HG02763 (cell line): Measurements from ENCODE around the gene LAMA5.

Experiments
- ATAC-seq: cut with Tn5 transposase; IDR thresholded peaks from one replicate; pipeline ENCODE4 v1.9.1; 2021; ENCODE audit warnings: mild to moderate bottlenecking, moderate library complexity; ENCODE audit not compliant: unreplicated experiment

Gene LAMA5

DNA sequence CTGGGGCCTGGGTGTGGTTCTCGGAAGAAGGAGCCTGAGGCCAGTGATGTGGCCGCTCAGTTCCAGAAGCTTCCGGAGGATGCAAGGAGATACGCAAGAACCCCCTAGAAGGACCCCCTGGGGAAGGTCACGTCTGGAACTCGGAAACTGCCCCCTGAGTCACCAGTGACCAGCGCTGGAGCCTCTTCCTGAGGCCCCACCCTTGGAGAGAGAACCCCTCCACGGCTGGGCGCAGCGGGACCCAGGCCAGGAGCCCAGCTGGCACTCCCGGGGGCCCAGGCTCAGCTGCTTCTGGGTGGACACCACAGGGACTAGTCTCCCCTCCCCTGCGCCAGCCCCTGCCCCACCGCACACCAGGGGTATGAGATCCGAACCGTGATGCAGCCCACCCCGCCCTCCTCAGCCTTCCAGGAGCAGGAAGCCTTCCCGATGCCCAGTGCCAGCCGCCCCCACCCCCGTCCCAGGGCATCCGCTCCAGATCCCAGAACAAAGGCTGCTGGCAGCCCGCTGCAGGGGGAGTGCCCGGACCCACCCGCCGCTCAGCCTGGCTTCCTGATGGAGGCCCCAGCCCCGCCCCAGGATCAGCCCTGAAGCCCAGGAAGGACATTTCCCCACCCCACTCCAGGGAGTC, 7.5 kb downstream of the LAMA5 start:
- ATAC-seq = no peak

DNA sequence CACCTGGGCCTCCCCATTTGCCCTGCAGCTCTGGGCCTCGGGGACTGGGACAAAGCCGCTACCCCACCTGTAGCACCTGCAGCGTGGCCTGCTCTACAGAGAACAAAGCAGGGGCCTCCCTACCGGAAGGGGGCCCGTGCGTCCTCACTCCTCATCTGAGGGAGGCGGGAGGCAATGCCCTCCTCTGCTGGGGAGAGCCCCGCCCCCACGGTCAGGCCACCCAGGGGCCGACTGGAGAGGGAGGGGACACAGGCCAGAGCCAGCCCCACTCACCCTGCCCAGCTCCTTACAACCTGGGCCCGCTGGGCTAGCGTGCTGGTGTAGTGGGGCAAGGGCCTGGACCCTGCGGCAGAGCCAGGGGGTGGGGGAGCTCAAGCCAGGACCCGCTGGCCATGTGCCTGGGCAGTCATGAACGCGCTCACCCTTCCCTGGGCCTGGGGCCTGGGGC, 8.0 kb downstream of the LAMA5 start:
- no peak for ATAC-seq

- no peak for ATAC-seq
These were observed 8.7 kb downstream of the LAMA5 start for GRCh38 chr20:62358171-62359042.

GRCh38 chr20:62357681-62358080, 9.4 kb downstream of the LAMA5 start:
- no peak for ATAC-seq

DNA sequence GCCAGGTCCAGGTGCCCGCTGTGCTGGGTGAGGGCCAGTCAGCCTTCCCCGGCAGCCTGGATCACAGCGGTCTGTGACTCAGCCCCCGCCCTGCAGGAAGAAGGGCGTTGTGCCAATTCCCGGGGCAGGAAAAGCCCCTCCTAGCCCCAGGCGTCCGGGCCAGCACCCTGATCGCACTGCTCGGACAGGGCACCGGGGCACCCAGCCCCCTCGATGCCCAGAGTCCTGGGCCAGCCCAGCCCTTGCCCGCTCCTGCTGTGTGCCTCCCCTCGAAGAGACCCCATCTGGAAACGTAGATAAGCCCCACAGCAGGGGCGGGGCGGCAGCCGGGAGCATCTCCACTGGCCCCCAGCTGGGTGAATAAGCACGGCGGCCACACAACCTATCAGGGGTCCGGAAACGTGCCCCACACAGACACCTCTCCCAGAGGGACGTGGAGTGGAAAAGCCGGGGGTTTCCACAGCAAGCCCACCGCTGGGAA, 9.9 kb downstream of the LAMA5 start:
- ATAC-seq = no peak

GRCh38 chr20:62356589-62357186, 10.4 kb downstream of the LAMA5 start:
- ATAC-seq = no peak

GRCh38 chr20:62355878-62356588, 11.1 kb downstream of the LAMA5 start:
- no peak for ATAC-seq

DNA sequence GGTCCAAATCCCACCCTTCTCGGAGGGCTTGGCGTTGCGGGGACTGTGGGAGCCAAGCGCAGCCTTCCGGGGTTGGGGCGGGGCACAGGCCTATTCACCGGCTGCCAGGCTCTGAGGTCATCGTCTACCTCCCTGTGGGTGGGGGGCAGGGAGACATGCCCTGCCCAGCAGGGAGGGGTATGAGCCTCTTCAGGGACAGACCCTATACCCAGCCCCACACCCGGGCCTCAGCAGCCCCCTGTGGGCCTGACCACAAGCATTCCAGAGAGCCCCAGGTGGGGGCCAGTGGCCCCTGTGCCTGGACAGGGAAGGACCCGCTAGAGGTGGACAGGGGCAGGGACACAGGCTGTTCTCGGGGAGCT, 11.6 kb downstream of the LAMA5 start:
- no peak for ATAC-seq

- no peak for ATAC-seq
These were observed 12.2 kb downstream of the LAMA5 start for GRCh38 chr20:62354811-62355341.

DNA sequence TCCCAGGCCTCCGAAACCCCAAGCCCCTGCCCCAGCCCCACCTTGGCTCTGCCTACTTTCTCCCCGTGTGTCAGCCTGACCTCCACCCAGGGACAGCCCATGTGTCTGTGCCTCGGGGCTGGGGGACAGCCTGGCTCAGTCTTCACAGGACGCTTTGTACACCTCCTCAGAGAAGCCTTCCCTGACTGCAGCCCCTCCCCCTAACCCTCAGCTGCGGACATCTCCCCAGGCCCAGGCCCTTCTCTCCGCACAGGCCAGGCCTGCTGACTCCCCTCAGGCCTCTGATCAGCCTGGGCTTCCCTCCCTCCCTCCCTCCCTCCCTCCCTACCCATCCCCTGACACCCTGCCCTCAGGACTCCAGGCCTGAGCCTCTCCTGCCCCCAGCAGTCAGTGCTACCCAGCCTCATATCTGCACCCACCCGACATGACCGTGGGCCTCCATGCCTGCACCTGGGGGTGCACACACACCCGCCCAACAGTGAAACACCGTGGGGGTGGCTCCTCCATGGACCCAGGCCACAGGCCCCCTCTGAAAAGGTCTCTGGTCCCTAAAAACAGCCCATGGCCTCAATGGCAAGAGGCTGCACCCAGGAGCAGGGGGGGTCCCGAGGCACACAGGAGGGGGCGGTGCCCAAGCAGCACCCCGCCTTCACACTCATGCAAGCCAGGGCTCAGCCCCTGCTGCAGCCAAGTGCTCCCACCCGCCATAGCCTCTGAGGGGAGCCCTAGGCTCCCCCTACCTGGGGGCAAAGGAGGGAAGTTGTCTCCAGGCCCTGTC, 12.9 kb downstream of the LAMA5 start:
- no peak for ATAC-seq

GRCh38 chr20:62353289-62354030, 13.7 kb downstream of the LAMA5 start:
- ATAC-seq = no peak

GRCh38 chr20:62352402-62353288, 14.5 kb downstream of the LAMA5 start:
- no peak for ATAC-seq

DNA sequence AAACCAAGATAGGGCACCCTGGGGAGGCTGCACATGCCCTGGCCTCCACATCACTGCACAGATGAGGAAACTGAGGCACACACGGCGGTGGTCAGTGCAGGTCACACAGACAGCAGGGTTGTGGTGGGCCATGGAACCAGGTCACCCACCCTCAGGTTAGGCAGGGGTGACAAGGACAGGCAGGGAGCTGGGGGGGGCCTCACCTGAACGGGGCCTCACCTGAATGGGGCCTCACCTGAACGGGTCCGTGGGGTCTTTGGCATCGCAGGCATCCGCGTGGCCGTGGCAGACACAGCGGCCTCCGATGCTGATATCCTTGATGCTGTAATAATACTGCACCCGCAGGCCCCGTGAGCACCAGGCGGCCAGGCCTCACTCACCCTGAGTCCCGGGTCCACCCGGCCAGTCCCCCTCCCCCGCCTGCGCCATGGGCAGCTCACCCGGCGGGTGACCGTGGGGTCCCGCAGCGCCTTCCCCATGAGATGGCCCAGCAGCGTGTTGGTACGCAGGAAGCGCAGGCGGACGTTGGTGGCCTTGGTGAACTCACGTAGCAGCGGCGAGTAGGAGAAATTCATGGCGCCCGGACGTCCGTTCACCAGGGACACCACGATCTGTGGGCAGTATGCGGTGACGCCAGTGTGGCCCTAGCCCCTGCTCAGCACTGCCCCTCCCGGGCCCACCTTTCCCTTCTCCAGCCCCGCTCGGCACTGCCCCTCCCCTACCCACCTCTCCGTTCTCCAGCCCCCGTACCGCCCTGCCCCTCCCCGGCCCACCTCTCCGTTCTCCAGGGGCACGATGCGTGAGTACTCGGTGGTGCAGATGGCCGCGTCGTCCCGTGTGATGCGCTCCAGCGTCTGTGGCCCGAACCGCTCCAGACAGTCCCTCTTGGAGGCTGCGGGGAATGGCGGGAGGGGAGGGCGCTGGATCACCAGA, 15.4 kb downstream of the LAMA5 start:
- ATAC-seq = no peak

DNA sequence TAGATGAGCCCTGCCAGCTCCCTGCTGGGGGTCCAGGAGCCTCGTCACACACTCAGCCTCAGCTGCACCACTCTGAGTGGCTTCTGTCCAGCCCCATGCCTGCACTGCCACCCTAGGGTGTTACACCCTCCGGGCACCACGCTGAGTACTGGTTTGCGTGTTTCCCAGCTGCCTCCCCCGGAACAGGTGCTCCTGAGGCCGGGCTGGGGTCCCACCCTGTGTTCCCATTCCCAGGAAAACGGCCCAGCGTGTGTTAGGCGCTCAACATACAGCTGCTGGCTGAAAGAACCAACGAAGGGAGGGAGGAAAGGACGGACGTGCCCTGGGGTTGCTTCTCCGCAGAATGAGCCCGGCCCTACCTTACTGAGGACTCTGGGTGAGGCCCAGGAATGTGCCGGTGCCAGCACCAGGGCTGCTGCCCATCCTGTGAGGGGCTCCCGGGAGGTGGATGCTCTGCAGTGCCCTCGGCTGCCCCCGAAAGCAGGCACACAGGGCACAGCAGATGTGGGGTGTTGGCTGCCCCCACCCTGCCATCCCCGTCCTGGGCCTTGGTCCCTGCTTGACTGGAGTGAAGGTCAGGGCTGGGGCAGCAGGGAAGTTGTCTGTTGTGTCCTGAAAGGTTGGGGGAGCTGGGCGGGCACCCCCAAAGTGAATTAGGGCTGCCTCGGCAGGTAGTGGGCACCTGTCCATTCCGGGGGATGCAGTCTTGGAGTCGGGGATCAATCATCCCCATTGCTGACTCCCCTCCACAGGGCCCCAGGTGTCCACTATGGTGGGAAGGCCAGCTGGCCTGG, 16.3 kb downstream of the LAMA5 start:
- ATAC-seq = no peak

DNA sequence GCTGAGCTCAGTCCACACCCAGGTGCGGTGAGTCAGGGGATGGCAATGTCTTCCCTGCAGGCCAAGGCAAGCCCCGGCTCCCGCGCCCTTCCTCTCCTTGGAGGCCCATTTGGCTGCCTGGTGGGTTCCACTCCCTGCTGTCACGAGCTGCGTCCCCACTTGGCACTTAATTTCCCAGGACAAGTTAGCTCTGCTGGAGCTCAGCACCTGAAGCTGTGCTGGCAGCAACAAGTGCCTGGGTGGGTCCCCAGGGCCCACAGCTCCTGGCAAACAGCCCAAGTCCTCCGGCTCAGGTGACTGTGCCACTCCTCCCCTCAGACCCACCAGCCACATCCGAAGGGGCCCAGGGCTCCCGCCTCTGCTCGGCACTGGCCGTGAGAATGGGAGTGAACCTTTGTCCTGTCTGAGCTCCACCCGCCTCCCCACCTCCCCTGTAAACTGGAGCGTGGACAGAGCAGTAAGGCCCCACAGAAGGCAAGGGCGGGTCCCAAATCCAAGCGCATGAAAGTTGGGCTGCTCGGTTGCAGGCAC, 16.9 kb downstream of the LAMA5 start:
- no peak for ATAC-seq

DNA sequence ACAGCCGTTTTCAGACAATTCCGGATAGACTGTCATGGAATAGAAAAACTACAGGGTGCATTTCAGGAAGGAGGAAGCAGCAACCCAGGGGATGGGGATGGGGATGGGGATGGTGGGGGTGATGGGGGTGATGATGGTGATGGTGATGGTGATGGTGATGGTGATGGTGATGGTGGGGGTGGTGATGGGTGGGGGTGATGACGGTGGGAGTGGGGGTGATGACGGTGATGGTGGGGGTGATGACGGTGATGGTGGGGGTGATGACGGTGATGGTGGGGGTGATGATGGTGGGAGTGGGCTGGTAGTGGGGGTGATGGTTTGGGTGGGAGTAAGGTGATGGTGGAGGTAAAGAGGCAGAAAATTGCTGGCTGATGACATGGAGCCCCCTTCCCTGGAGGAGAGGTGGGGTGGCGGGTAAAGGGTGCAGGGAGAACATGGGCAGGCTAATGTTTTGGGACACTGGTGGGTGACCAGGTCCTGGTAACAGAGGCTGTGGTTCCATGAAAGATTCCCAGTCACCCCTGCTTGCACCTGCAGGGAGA, 17.5 kb downstream of the LAMA5 start:
- no peak for ATAC-seq
